H1 (cell line): ENCODE data around the gene TIGD1. TPM values are rescaled to one million over a fixed set of nuclear protein-coding genes. Genes with fewer than 3 reads are reported as not detected.

Experiments used
- CEBPB ChIP-seq: IDR thresholded peaks from 2 replicates; pipeline ENCODE4 v1.6.1; 2012; ENCODE audit warnings: low read depth, low read length
- CHD7 ChIP-seq: fragments of 300-600 bp; sonication (generic); IDR thresholded peaks from 2 replicates; pipeline ENCODE4 v1.7.1; 2012; ENCODE audit warnings: low read length, moderate library complexity, mild to moderate bottlenecking, inconsistent platforms; ENCODE audit not compliant: insufficient replicate concordance
- EZH2 ChIP-seq: fragments of 200-600 bp; sonication (generic); IDR thresholded peaks from 2 replicates; pipeline ENCODE4 v1.7.1; 2012; ENCODE audit warnings: low read depth, mild to moderate bottlenecking, moderate library complexity, low read length, inconsistent platforms; ENCODE audit not compliant: severe bottlenecking
- JUND ChIP-seq: IDR thresholded peaks from 2 replicates; pipeline ENCODE4 v1.6.1; 2011; ENCODE audit warnings: mild to moderate bottlenecking, improper control_type of control experiment, low read length
- PHF8 ChIP-seq: fragments of 200-600 bp; sonication (generic); conservative IDR thresholded peaks from 2 replicates; pipeline ENCODE4 v1.7.1; 2012; ENCODE audit warnings: low read depth, mild to moderate bottlenecking, inconsistent platforms, low read length, moderate library complexity
- RFX5 ChIP-seq: IDR thresholded peaks from 2 replicates; pipeline ENCODE4 v1.6.1; 2011; ENCODE audit warnings: low read depth, low read length, improper control_type of control experiment, borderline replicate concordance
- polyA plus RNA-seq, 7 experiments: library from polyadenylated mRNA; depleted of rRNA in 3 of 7; stranded (reverse) in 5 of 7; unstranded in 2 of 7; fragments of >200 nt in 5 of 7; fragments of 200-250 nt in 2 of 7; gene quantifications; 1 replicate in 5 of 7; 2 replicates in 1 of 7; 4 replicates in 1 of 7; pipeline versions ENCODE4 v1.2.1 to v1.2.3, GENCODE V29; 2011 to 2013; ENCODE audit warnings: missing spikeins in 2 of 7, mixed read lengths in 2 of 7
- total RNA-seq: library from RNA; stranded (reverse); fragmentation: NEBNext Ultra II Directional; extraction: Animal tissue kit (Norgen Biotek cat#: 25700); gene quantifications from 2 replicates; pipeline ENCODE4 v1.2.1, GENCODE V29; 2021

The TIGD1 gene
- total and polyA plus RNA-seq, 2 of the 8 experiments (the other 6 are each of a cell fraction or from before 2014, with no cell fraction given), result 4.7 to 8.3 TPM

DNA sequence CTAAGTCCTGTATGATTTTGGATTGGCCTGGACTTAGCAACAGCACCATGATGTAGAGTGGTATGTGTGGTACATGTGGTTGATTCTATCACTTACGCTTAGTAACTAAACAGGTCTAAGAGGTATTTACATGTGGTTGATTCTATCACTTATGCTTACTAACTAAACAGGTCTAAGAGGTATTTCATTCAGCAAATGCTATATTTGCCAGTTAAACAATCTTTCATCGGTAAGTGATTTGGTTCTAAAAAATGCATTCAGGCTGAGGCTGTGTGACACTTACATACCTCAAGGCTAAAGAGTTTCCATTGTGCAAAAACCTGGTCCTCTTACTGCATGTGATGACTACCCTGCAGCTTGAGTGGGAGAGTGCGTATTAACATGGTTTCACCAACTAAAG is 13.2 kb upstream of the TIGD1 start (continued):
- no peak for TF ChIP-seq CHD7
- no peak for TF ChIP-seq EZH2
- TF ChIP-seq RFX5, result no peak
- TF ChIP-seq PHF8, result no peak
- TF ChIP-seq CEBPB, result no peak
- no peak for TF ChIP-seq JUND
